Mammary epithelial cell (primary cell): ENCODE results near the gene GNG14.

Experiments
- EZH2 ChIP-seq: IDR thresholded peaks from 2 replicates; pipeline ENCODE4 v1.6.1; 2012; ENCODE audit warnings: low read length, inconsistent platforms, borderline replicate concordance
- TF ChIP-seq, protein P1 (sequence below), 2 donors: IDR thresholded peaks in 1 of 2; conservative IDR thresholded peaks in 1 of 2; 2 replicates each; pipeline ENCODE4 v1.5.1; 2011 to 2012; ENCODE audit warnings: inconsistent platforms in 2 of 2, low read length in 2 of 2, mild to moderate bottlenecking in 2 of 2, control low read depth in 1 of 2, low read depth in 1 of 2; ENCODE audit not compliant: insufficient read depth in 1 of 2; ENCODE audit errors: extremely low read depth in 1 of 2

DNA sequence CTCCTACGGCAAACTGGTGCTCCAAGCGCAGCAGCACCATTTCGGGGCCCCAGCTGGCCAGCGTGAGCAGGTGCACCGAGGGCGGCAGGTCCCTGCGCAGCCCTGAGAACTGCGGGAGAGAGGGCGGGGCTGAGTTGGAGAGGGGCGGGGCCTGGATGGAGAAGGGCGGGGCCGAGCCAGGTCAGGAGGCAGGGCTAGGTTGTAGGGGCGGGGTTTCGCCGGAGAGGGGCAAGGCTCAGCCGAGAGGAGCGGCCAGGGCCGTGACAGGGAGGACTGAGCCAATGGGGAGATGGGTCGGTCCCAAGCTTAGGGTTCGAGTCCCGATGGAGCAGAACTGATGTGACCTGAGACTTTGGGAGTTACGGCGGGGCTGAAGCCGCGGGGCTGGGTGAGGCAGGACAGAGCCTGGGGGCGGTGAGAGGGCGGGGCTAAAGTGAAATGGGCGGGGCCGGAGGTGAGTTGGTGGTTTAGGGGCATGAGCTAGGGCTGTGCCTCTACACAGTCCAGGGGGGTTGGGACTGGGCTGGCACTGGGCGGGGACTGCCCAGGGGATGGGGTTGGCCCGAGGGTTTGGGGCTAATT, 40.2 kb upstream of the GNG14 start:
- TF ChIP-seq, protein P1, sequence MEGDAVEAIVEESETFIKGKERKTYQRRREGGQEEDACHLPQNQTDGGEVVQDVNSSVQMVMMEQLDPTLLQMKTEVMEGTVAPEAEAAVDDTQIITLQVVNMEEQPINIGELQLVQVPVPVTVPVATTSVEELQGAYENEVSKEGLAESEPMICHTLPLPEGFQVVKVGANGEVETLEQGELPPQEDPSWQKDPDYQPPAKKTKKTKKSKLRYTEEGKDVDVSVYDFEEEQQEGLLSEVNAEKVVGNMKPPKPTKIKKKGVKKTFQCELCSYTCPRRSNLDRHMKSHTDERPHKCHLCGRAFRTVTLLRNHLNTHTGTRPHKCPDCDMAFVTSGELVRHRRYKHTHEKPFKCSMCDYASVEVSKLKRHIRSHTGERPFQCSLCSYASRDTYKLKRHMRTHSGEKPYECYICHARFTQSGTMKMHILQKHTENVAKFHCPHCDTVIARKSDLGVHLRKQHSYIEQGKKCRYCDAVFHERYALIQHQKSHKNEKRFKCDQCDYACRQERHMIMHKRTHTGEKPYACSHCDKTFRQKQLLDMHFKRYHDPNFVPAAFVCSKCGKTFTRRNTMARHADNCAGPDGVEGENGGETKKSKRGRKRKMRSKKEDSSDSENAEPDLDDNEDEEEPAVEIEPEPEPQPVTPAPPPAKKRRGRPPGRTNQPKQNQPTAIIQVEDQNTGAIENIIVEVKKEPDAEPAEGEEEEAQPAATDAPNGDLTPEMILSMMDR (conservative IDR thresholded peaks at IDR 0.05 in 1 of 2, IDR thresholded peaks at IDR 0.05 in 1 of 2; ENCODE audit: extremely low read depth in 1 of 2, insufficient read depth in 1 of 2, low read depth in 1 of 2, low read length in 2 of 2): no peak
- TF ChIP-seq EZH2: no peak
